CD4-positive, CD25-positive, alpha-beta regulatory T cell (primary cell): Measurements from ENCODE around the gene KCNAB1. TPM values are rescaled to one million over a fixed set of nuclear protein-coding genes. Genes with fewer than 3 reads are reported as not detected.
"Not testable (repeated sequence)": the region's sequence is repeated elsewhere in the genome, so short reads cannot be mapped to it uniquely, and the experiment has no call there.

Source experiments
- ATAC-seq, 2 donors: fragments of 150-1000 bp; cut with Tn5 transposase; one replicate each; pipeline ENCODE4 v1.10.0; 2021; ENCODE audit warnings: low read depth in 2 of 2, moderate number of reproducible peaks in 2 of 2, moderate library complexity in 1 of 2
- DNase-seq, 3 donors: peaks; one replicate each; pipeline versions ENCODE4 v3.0.0 to v3.0.0-alpha.2; 2012 to 2022; ENCODE audit warnings: mixed read lengths in 1 of 3
- H3K27ac ChIP-seq: one replicate; pipeline ENCODE4 v1.7.0; 2013; ENCODE audit warnings: mild to moderate bottlenecking, low read length; ENCODE audit not compliant: insufficient read depth, poor library complexity, severe bottlenecking
- H3K27me3 ChIP-seq: one replicate; pipeline ENCODE4 v1.7.0; 2013; ENCODE audit warnings: low read length; ENCODE audit not compliant: control insufficient read depth, insufficient read depth
- H3K36me3 ChIP-seq: one replicate; pipeline ENCODE4 v1.7.0; 2013; ENCODE audit warnings: mild to moderate bottlenecking, low read length, moderate library complexity; ENCODE audit not compliant: control insufficient read depth, insufficient read depth
- H3K4me1 ChIP-seq: 2 replicates; pipeline ENCODE4 v1.7.0; 2013; ENCODE audit warnings: mild to moderate bottlenecking, low read length; ENCODE audit not compliant: insufficient read depth, control insufficient read depth, poor library complexity, severe bottlenecking
- H3K4me3 ChIP-seq: one replicate; pipeline ENCODE4 v1.7.0; 2013; ENCODE audit warnings: low read depth, mild to moderate bottlenecking, low read length, moderate library complexity
- H3K9me3 ChIP-seq, 2 experiments: 1 replicate in 1 of 2; 2 replicates in 1 of 2; pipeline ENCODE4 v1.7.0; 2013; ENCODE audit warnings: low read length in 2 of 2, mild to moderate bottlenecking in 1 of 2, moderate library complexity in 1 of 2; ENCODE audit not compliant: control insufficient read depth in 2 of 2
- H3K27ac Mint-ChIP-seq, 3 donors: one replicate each; pipeline ENCODE4 v1.8.0; 2020 to 2022; ENCODE audit warnings: mild to moderate bottlenecking in 3 of 3, mixed read lengths in 3 of 3, moderate library complexity in 2 of 3
- H3K27me3 Mint-ChIP-seq: one replicate; pipeline ENCODE4 v1.8.0; 2022; ENCODE audit warnings: mild to moderate bottlenecking, mixed read lengths
- H3K36me3 Mint-ChIP-seq: one replicate; pipeline ENCODE4 v1.8.0; 2020; ENCODE audit warnings: mixed read lengths
- H3K4me1 Mint-ChIP-seq, 4 donors: one replicate each; pipeline ENCODE4 v1.8.0; 2020 to 2022; ENCODE audit warnings: mixed read lengths in 4 of 4, mild to moderate bottlenecking in 1 of 4
- H3K4me3 Mint-ChIP-seq, 4 donors: one replicate each; pipeline ENCODE4 v1.8.0; 2020 to 2022; ENCODE audit warnings: mild to moderate bottlenecking in 4 of 4, mixed read lengths in 4 of 4, moderate library complexity in 3 of 4
- H3K9me3 Mint-ChIP-seq, 7 donors: one replicate each; pipeline ENCODE4 v1.8.0; 2020 to 2022; ENCODE audit warnings: mixed read lengths in 7 of 7, mild to moderate bottlenecking in 3 of 7, moderate library complexity in 2 of 7
- polyA plus RNA-seq, 4 donors: library from polyadenylated mRNA; unstranded; fragments of 300-500 nt; fragmentation: Illumina TruSeq; gene quantifications; one replicate each; pipeline ENCODE4 v1.2.3, GENCODE V29; 2021
- total RNA-seq: library from RNA; stranded (reverse); gene quantifications from one replicate; pipeline ENCODE4 v1.2.3, GENCODE V29; 2022

KCNAB1 gene
- total RNA-seq (0.17 TPM), polyA plus RNA-seq (under 1 TPM; 0.08 to 0.26 (median 0.18) TPM)

DNA sequence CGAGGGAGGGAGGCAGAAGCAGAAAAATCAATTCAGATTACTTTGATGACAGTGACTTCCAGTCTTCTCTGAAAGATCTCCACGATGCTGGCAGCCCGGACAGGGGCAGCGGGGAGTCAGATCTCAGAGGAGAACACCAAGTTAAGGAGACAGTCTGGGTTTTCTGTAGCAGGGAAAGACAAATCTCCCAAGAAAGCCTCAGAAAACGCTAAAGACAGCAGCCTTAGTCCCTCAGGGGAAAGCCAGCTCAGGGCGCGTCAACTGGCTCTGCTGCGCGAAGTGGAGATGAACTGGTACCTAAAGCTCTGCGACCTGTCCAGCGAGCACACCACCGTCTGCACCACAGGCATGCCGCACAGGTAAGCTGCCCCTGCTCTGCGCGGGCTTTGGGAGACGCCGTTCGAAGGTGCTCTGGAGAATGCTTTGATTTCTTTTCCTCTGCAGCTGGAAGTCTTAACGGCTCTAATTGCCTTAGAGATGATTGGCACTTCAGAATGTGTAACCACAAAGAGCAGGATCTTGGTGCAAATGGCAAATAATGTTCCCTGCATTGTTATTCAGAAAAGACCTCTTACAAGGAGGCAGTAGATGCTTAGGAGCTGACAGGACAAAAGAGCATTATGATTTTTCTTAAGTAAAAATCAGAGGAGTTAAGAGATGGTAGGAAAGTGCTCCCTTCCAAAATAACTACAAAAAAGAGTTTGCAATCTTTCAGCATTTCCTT is at the start of gene KCNAB1:
Gene KCNAB1, plus strand, starts transcription at position 51 of the 724 bp plus-strand sequence.
- no peaks in the 10 kb centered on the region for H3K4me1 Mint-ChIP-seq
- no peak within 1 kb of the TSS for H3K27ac ChIP-seq
- H3K27ac Mint-ChIP-seq, result no peak within 1 kb of the TSS
- H3K36me3 ChIP-seq, result no peaks in the 10 kb centered on the region
- H3K36me3 Mint-ChIP-seq, result no peaks in the 10 kb centered on the region
- H3K4me3 Mint-ChIP-seq, result no peak within 1 kb of the TSS
- DNase-seq (no peak), ATAC-seq (no peak)
- peaks cover 16% of the 10 kb centered on the region for H3K27me3 Mint-ChIP-seq
- peaks cover 2% of the 10 kb centered on the region for H3K27me3 ChIP-seq
- H3K9me3 ChIP-seq, result no peaks in the 10 kb centered on the region
- H3K4me3 ChIP-seq, result no peak within 1 kb of the TSS
- no peaks in the 10 kb centered on the region for H3K4me1 ChIP-seq
- peaks cover 0 to 1% (median 0%) of the 10 kb centered on the region in 7 donors for H3K9me3 Mint-ChIP-seq

GRCh38 chr3:156071031-156071430 is 49.3 kb upstream of the KCNAB1 start:
- H3K9me3 Mint-ChIP-seq, result peaks cover 0 to under 1% (median 0%) of the 10 kb centered on the region in 7 donors
- no peak overlapping the region for H3K4me3 Mint-ChIP-seq
- no peak overlapping the region for H3K27ac ChIP-seq
- H3K27ac Mint-ChIP-seq, result no peak overlapping the region
- no peaks in the 10 kb centered on the region for H3K27me3 ChIP-seq
- H3K36me3 Mint-ChIP-seq, result no peaks in the 10 kb centered on the region
- no peaks in the 10 kb centered on the region for H3K9me3 ChIP-seq
- peaks cover 9% of the 10 kb centered on the region for H3K27me3 Mint-ChIP-seq
- DNase-seq (no peak), ATAC-seq (no peak)
- H3K4me3 ChIP-seq, result no peak overlapping the region
- no peaks in the 10 kb centered on the region for H3K36me3 ChIP-seq
- no peaks in the 10 kb centered on the region for H3K4me1 ChIP-seq
- no peaks in the 10 kb centered on the region for H3K4me1 Mint-ChIP-seq

DNA sequence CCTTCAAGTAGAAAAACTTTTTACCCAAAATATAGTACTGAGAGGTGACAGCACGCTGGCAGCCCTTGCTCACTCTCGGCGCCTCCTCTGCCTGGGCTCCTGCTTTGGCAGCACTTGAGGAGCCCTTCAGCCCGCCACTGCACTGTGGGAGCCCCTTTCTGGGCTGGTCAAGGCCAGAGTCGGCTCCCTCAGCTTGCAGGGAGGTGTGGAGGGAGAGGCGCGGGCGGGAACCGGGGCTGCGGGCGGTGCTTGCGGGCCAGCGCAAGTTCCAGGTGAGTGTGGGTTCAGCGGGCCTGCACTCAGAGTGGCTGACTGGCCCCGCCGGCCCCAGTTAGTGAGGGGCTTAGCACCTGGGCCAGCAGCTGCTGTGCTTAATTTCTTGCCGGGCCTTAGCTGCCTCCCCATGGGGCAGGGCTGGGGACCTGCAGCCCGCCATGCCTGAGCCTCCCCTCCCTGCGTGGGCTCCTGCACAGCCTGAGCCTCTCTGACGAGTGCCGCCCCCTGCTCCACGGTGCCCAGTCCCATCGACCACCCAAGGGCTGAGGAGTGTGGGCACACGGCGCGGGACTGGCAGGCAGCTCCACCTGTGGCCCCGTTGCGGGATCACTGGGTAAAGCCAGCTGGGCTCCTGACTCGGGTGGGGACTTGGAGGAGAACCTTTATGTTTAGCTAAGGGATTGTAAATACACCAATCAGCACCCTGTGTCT is 47.3 kb upstream of the KCNAB1 start:
- H3K9me3 Mint-ChIP-seq, H3K4me1 ChIP-seq, H3K9me3 ChIP-seq, DNase-seq, H3K27ac ChIP-seq, H3K4me3 Mint-ChIP-seq, H3K4me1 Mint-ChIP-seq, H3K27me3 ChIP-seq, H3K27ac Mint-ChIP-seq, H3K36me3 Mint-ChIP-seq, ATAC-seq, H3K4me3 ChIP-seq, H3K36me3 ChIP-seq: not testable (repeated sequence)
- peaks cover 19% of the 10 kb centered on the region for H3K27me3 Mint-ChIP-seq

DNA sequence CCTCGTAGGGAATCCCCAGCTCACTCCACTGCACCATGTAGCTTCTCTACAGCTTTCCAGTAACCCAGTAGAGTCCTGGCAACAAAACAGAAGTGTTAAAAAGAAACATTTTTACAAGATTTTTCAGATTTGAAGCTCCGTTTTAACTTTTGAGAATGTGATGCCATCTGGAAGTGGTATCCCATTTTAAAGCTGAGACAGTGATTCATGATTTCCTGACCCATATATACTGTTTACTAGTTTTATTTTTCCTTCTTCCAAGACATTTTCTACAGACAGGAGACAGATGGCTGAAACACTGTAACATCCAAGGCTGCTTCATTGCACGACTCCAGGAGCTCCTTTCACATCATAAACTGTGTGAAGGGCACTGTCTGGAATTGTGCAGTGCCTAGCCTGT is 30.3 kb upstream of the KCNAB1 start:
- Mint-ChIP-seq H3K36me3 (no peaks in the 10 kb centered on the region), H3K27me3 (peaks cover 4% of the 10 kb centered on the region), H3K27ac (no peak overlapping the region), H3K4me3 (no peak overlapping the region), H3K4me1 (no peaks in the 10 kb centered on the region), H3K9me3 (no peaks in the 10 kb centered on the region)
- Histone ChIP-seq H3K9me3 (no peaks in the 10 kb centered on the region), H3K36me3 (no peaks in the 10 kb centered on the region), H3K4me3 (no peak overlapping the region), H3K27me3 (no peaks in the 10 kb centered on the region), H3K4me1 (no peaks in the 10 kb centered on the region), H3K27ac (no peak overlapping the region)
- ATAC-seq (no peak), DNase-seq (no peak)

DNA sequence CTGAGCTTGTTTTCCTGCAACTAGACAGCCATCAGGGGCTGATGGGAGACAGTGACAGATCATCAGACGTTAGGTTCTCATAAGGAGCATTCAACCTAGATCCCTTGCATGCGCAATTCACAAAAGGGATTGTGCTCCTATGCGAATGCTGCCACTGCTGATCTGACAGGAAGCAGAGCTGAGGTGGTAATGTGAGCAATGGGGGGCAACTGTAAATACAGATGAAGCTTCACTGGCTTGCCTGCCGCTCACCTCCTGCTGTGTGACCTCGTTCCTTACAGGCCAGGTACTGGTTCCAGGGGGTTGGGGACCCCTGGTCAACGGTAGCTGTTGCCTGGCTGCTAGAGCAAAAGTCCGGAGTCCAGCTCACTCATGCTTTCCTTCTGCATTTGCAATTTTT is 26.4 kb upstream of the KCNAB1 start:
- no peak overlapping the region for H3K27ac ChIP-seq
- H3K27ac Mint-ChIP-seq, result no peak overlapping the region
- no peaks in the 10 kb centered on the region for H3K4me1 ChIP-seq
- H3K4me1 Mint-ChIP-seq, result no peaks in the 10 kb centered on the region
- peaks cover 4% of the 10 kb centered on the region for H3K27me3 Mint-ChIP-seq
- H3K9me3 Mint-ChIP-seq, result peaks cover 0 to 2% (median 0%) of the 10 kb centered on the region in 7 donors
- H3K4me3 ChIP-seq, result no peak overlapping the region
- no peaks in the 10 kb centered on the region for H3K36me3 Mint-ChIP-seq
- H3K36me3 ChIP-seq, result no peaks in the 10 kb centered on the region
- ATAC-seq, result no peak
- no peaks in the 10 kb centered on the region for H3K9me3 ChIP-seq
- H3K27me3 ChIP-seq, result no peaks in the 10 kb centered on the region
- no peak for DNase-seq
- H3K4me3 Mint-ChIP-seq, result no peak overlapping the region

GRCh38 chr3:156094391-156094790 is 26.0 kb upstream of the KCNAB1 start:
- H3K36me3 Mint-ChIP-seq, result no peaks in the 10 kb centered on the region
- no peak overlapping the region for H3K4me3 Mint-ChIP-seq
- H3K36me3 ChIP-seq, result no peaks in the 10 kb centered on the region
- peak overlapping the region in 1 of 3 donors; percentile 1 for H3K27ac Mint-ChIP-seq
- DNase-seq (no peak), ATAC-seq (no peak)
- H3K27me3 Mint-ChIP-seq, result peaks cover 4% of the 10 kb centered on the region
- no peak overlapping the region for H3K4me3 ChIP-seq
- H3K9me3 Mint-ChIP-seq, result peaks cover 0 to 2% (median 0%) of the 10 kb centered on the region in 7 donors
- no peak overlapping the region for H3K27ac ChIP-seq
- no peaks in the 10 kb centered on the region for H3K4me1 ChIP-seq
- no peaks in the 10 kb centered on the region for H3K4me1 Mint-ChIP-seq
- H3K27me3 ChIP-seq, result no peaks in the 10 kb centered on the region
- H3K9me3 ChIP-seq, result no peaks in the 10 kb centered on the region

- H3K9me3 Mint-ChIP-seq, H3K4me3 ChIP-seq, DNase-seq, H3K4me3 Mint-ChIP-seq, H3K36me3 ChIP-seq, H3K36me3 Mint-ChIP-seq, H3K27me3 Mint-ChIP-seq, H3K9me3 ChIP-seq, H3K4me1 Mint-ChIP-seq, H3K27ac Mint-ChIP-seq, H3K27me3 ChIP-seq, H3K4me1 ChIP-seq, ATAC-seq, H3K27ac ChIP-seq: not testable (repeated sequence)
Measured at GRCh38 chr3:156095652-156096051, 24.7 kb upstream of the KCNAB1 start.
